Activated naive CD4-positive, alpha-beta T cell (primary cell): ENCODE results near the gene GCSH.
"Not testable (repeated sequence)": the region's sequence is repeated elsewhere in the genome, so short reads cannot be mapped to it uniquely, and the experiment has no call there.

Experiments
- DNase-seq, 4 experiments: peaks; one replicate each; lab custom pipeline; 2025; lab: John Stamatoyannopoulos, UW

The GCSH gene

GRCh38 chr16:81095953-81096714, at the start of gene GCSH:
TSS of gene GCSH (minus strand) at chr16:81096395. CDS start at chr16:81096278, 117 bp downstream.
- DNase-seq, result peak; percentile 88 to 97 (median 92)

GRCh38 chr16:81143921-81144471, 47.8 kb upstream of the GCSH start:
- no peak for DNase-seq

GRCh38 chr16:81142864-81143263, 46.7 kb upstream of the GCSH start:
- no peak for DNase-seq

- no peak for DNase-seq
These were observed 45.0 kb upstream of the GCSH start for GRCh38 chr16:81140930-81141780.

GRCh38 chr16:81138831-81139557, 42.8 kb upstream of the GCSH start:
- no peak for DNase-seq

- no peak for DNase-seq
These were observed 41.6 kb upstream of the GCSH start for GRCh38 chr16:81137754-81138153.

GRCh38 chr16:81136390-81137335, 40.5 kb upstream of the GCSH start:
- DNase-seq, result no peak

- no peak for DNase-seq
These were observed 33.9 kb upstream of the GCSH start for GRCh38 chr16:81130126-81130525.

GRCh38 chr16:81128726-81129524, 32.7 kb upstream of the GCSH start:
- no peak for DNase-seq

- no peak for DNase-seq
These were observed 30.9 kb upstream of the GCSH start for GRCh38 chr16:81127051-81127450.

GRCh38 chr16:81123092-81123852, 27.1 kb upstream of the GCSH start:
- no peak for DNase-seq

- no peak for DNase-seq
These were observed 25.3 kb upstream of the GCSH start for GRCh38 chr16:81121474-81121990.

GRCh38 chr16:81117436-81117835, 21.2 kb upstream of the GCSH start:
- no peak for DNase-seq

- no peak for DNase-seq
These were observed 20.1 kb upstream of the GCSH start for GRCh38 chr16:81116285-81116684.

- no peak for DNase-seq
These were observed 16.3 kb upstream of the GCSH start for GRCh38 chr16:81112453-81112852.

- not testable (repeated sequence) for DNase-seq
These were observed 13.1 kb upstream of the GCSH start for GRCh38 chr16:81109274-81109673.

GRCh38 chr16:81107511-81107910, 11.3 kb upstream of the GCSH start:
- DNase-seq, result no peak

- DNase-seq, result no peak
These were observed 10.8 kb upstream of the GCSH start for GRCh38 chr16:81106826-81107503.

GRCh38 chr16:81105946-81106345, 9.8 kb upstream of the GCSH start:
- no peak for DNase-seq
